OCI-LY3 (cell line): ENCODE measurements around the gene TSPAN16.
"Not testable (repeated sequence)": the region's sequence is repeated elsewhere in the genome, so short reads cannot be mapped to it uniquely, and the experiment has no call there.

ENCODE experiments used
- CTCF ChIP-seq: fragments of 200-600, 300-600 bp; sonication (generic); IDR thresholded peaks from 2 replicates; pipeline ENCODE4 v1.5.1; 2014; ENCODE audit warnings: antibody characterized with exemption, low read length, low read depth
- EZH2phosphoT487 ChIP-seq: fragments of 200-600 bp; shearing (Covaris generic); IDR thresholded peaks from 2 replicates; pipeline ENCODE4 v1.6.1; 2018; ENCODE audit warnings: antibody characterized with exemption, mixed run types, low read depth

GRCh38 chr19:11354102-11354501 is 58.1 kb downstream of the TSPAN16 start:
- TF ChIP-seq EZH2phosphoT487, CTCF: not testable (repeated sequence)
